Common myeloid progenitor, CD34-positive (primary cell): ENCODE results near the gene MRPS21.

Experiments used
- CTCF ChIA-PET: fragments of 350-600 bp; sonication (Branson Sonifier 250); formaldehyde crosslinking; loops from one replicate; lab custom pipeline; 2021; ENCODE audit warnings: antibody characterized with exemption; lab: Charles Lee
- POLR2A ChIA-PET: fragments of 350-600 bp; sonication (Branson Sonifier 250); formaldehyde crosslinking; loops from one replicate; lab custom pipeline; 2021; ENCODE audit warnings: antibody characterized with exemption; lab: Charles Lee
- DNase-seq, 3 donors: peaks; one replicate each; pipeline versions ENCODE4 v3.0.0 to v3.0.0-alpha.2; 2013
- H3K27ac ChIP-seq, 2 experiments: 1 replicate in 1 of 2; 2 replicates in 1 of 2; pipeline ENCODE4 v1.7.0; 2013; ENCODE audit warnings: inconsistent platforms in 2 of 2, low read length in 2 of 2, mild to moderate bottlenecking in 2 of 2, low read depth in 1 of 2, moderate library complexity in 1 of 2; ENCODE audit not compliant: severe bottlenecking in 2 of 2, insufficient read depth in 1 of 2, poor library complexity in 1 of 2
- H3K27me3 ChIP-seq, 5 experiments: replicated peaks in 2 of 5; 1 replicate in 3 of 5; 2 replicates in 2 of 5; pipeline versions ENCODE4 v1.6.1 to v1.7.0; 2013; ENCODE audit warnings: low read length in 4 of 5, mild to moderate bottlenecking in 2 of 5, moderate library complexity in 2 of 5, inconsistent platforms in 1 of 5; ENCODE audit not compliant: insufficient read depth in 5 of 5, control insufficient read depth in 4 of 5
- H3K36me3 ChIP-seq, 4 experiments: 1 replicate in 2 of 4; 2 replicates in 2 of 4; pipeline versions ENCODE4 v1.6.1 to v1.7.0; 2013; ENCODE audit warnings: low read length in 3 of 4, control low read depth in 1 of 4, mild to moderate bottlenecking in 1 of 4; ENCODE audit not compliant: control insufficient read depth in 4 of 4, insufficient read depth in 4 of 4
- H3K4me1 ChIP-seq, 4 experiments: 1 replicate in 3 of 4; 2 replicates in 1 of 4; pipeline versions ENCODE4 v1.6.1 to v1.7.1; 2013; ENCODE audit warnings: low read length in 3 of 4, mild to moderate bottlenecking in 3 of 4, control low read depth in 1 of 4, inconsistent platforms in 1 of 4, moderate library complexity in 1 of 4; ENCODE audit not compliant: control insufficient read depth in 4 of 4, insufficient read depth in 4 of 4; ENCODE audit errors: control extremely low read depth in 1 of 4
- H3K4me3 ChIP-seq, 7 experiments: 1 replicate in 4 of 7; 2 replicates in 3 of 7; pipeline versions ENCODE4 v1.5.1 to v1.7.0; 2013; ENCODE audit warnings: mild to moderate bottlenecking in 7 of 7, low read length in 6 of 7, moderate library complexity in 6 of 7, inconsistent platforms in 2 of 7, low read depth in 2 of 7, control low read depth in 1 of 7; ENCODE audit not compliant: insufficient read depth in 4 of 7, control insufficient read depth in 1 of 7; ENCODE audit errors: extremely low read depth in 1 of 7
- H3K9me3 ChIP-seq, 5 experiments: 1 replicate in 4 of 5; 2 replicates in 1 of 5; pipeline versions ENCODE4 v1.6.1 to v1.7.1; 2013; ENCODE audit warnings: low read length in 4 of 5, mild to moderate bottlenecking in 2 of 5, inconsistent platforms in 1 of 5, low read depth in 1 of 5, moderate library complexity in 1 of 5; ENCODE audit not compliant: control insufficient read depth in 4 of 5, insufficient read depth in 2 of 5; ENCODE audit errors: control extremely low read depth in 1 of 5
- WGBS: methylation state at CpG from one replicate; pipeline ENCODE4 v1.1.5; 2013; ENCODE audit not compliant: insufficient coverage; 5-methylcytosine and 5-hydroxymethylcytosine counted together

The MRPS21 gene

DNA sequence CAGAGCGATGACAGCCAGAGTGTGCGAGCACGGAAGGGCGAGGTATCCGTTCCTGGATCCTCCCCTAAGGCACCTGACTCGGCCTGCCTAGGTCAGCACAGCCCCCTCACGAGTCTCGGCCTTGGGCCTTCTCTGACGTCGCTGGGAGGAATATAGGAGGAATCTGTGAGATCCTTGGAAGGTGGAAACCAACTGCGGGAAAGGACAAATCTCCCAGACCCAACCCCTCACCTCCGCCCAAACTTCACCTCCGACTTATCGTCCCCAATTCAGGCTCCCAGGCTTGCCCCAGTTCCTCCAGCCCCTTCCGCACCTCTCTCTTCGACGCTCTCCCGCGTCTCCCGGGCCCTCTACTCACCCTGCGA is 25.3 kb upstream of the MRPS21 start:
- H3K27ac ChIP-seq = peak overlapping the region; percentile 86 to 94
- no peaks in the 10 kb centered on the region for H3K9me3 ChIP-seq
- DNase-seq = peak in 2 of 3 donors; percentile 27 to 46
- ChIA-PET CTCF (interaction anchor here (1.7 to 16.4 kb wide), 2 partner anchors 11 to 13 kb away, joined by 7 to 246 read pairs; partner anchors contain the start of genes CA14 and CIART), POLR2A (interaction anchor here (1.0 to 1.6 kb wide), 2 partner anchors 11 to 33 kb away, joined by 3 read pairs; partner anchors contain the start of gene ANP32E)
- peak overlapping the region; percentile 84 to 96 (median 89) for H3K4me3 ChIP-seq
- peaks cover 4 to 32% (median 30%) of the 10 kb centered on the region in 4 experiments for H3K36me3 ChIP-seq
- H3K27me3 ChIP-seq = no peaks in the 10 kb centered on the region
- H3K4me1 ChIP-seq = peaks cover 6 to 30% (median 15%) of the 10 kb centered on the region in 4 experiments
- WGBS = 1% methylated on average over 16 of the region's 21 CpGs

DNA sequence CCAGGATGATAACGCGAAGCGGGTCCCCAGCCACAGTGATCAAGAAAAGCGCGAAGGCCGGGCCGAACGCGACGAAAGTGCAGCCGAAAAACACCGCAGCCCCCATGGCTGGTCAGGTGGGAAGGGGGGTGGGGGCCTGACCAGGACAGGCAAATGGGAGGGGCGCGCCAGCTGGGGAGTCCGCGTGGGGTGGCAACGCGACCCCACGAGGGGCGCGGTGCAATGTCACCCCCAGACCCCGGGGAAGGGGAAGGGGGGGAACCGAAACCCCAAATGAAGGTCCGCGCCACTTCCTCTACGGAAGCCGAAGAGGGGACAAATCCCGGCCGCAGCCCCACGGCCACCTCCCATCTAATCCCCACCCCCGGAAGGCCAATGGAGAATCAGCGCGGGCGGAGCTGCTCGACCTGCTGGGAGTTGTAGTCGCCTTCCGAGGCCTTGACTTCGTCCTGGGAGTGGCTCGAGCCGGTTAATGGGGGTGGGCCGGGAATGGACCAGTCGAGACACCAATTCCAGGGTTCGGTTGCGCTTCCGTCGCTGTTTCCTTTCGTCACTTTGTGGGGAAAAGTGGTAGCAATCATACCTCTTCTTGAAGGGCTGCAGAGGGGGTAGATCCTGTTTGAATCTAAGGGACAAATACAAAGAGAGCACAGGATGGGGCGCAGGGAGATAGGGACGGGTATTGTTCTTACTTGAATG is 24.8 kb upstream of the MRPS21 start, which contains the start of gene APH1A:
Gene APH1A, minus strand, starts transcription at position 312 of the 699 bp plus-strand sequence. Its CDS starts 206 bp downstream, at position 106.
- DNase-seq = peak; percentile 95 to 97 (median 97)
- Histone ChIP-seq H3K36me3 (peaks cover 4 to 32% (median 30%) of the 10 kb centered on the region in 4 experiments), H3K27me3 (no peaks in the 10 kb centered on the region), H3K4me3 (peak within 1 kb of the TSS; percentile 84 to 96 (median 89)), H3K4me1 (peaks cover 6 to 30% (median 15%) of the 10 kb centered on the region in 4 experiments), H3K9me3 (no peaks in the 10 kb centered on the region), H3K27ac (peak within 1 kb of the TSS; percentile 86 to 94)
- ChIA-PET POLR2A (interaction anchor here (0.5 to 1.6 kb wide), 5 partner anchors 10 to 247 kb away, joined by 3 to 5 read pairs (median 3); partner anchors contain the start of genes ANP32E and PRPF3), CTCF (interaction anchor here (0.9 to 16.4 kb wide), 4 partner anchors 10 to 190 kb away, joined by 3 to 246 read pairs (median 6); partner anchors contain the start of genes CA14 and CIART)
- 0% methylated on average over 30 of the region's 49 CpGs for WGBS

DNA sequence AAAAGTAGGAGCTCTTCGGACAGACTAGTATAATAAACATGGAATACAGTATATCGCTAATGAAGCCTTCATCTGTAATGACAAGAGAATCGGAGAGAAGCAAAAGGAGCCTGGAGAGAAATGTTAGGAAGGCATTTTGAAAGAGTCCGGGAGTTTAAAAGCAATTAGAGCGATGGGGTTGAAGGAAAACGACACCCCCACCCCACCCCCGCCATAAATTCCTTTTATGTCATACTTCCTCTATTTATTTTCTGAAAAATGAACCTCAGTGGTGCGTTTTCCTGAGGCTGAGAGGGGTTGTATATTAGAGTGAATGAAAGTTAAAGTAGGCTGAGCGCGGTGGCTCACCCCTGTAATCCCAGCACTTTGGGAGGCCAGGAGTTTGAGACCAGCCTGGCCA is 24.2 kb upstream of the MRPS21 start:
- peak in 1 of 3 donors; percentile 51 for DNase-seq
- WGBS = no CpG with 5 or more reads among the region's 10 CpGs
- peaks cover 4 to 30% (median 28%) of the 10 kb centered on the region in 4 experiments for H3K36me3 ChIP-seq
- H3K27me3 ChIP-seq = no peaks in the 10 kb centered on the region
- ChIA-PET POLR2A (interaction anchor here (0.5 to 1.6 kb wide), 4 partner anchors 10 to 104 kb away, joined by 3 to 4 read pairs (median 3); partner anchors contain the start of genes ANP32E and PRPF3), CTCF (interaction anchor here (0.9 to 16.4 kb wide), 5 partner anchors 9 to 189 kb away, joined by 3 to 246 read pairs (median 5); partner anchors contain the start of genes CA14 and CIART)
- peak overlapping the region; percentile 86 to 94 for H3K27ac ChIP-seq
- peak overlapping the region in 6 of 7 experiments; percentile 84 to 96 (median 89) for H3K4me3 ChIP-seq
- H3K4me1 ChIP-seq = peaks cover 6 to 30% (median 15%) of the 10 kb centered on the region in 4 experiments
- H3K9me3 ChIP-seq = no peaks in the 10 kb centered on the region

DNA sequence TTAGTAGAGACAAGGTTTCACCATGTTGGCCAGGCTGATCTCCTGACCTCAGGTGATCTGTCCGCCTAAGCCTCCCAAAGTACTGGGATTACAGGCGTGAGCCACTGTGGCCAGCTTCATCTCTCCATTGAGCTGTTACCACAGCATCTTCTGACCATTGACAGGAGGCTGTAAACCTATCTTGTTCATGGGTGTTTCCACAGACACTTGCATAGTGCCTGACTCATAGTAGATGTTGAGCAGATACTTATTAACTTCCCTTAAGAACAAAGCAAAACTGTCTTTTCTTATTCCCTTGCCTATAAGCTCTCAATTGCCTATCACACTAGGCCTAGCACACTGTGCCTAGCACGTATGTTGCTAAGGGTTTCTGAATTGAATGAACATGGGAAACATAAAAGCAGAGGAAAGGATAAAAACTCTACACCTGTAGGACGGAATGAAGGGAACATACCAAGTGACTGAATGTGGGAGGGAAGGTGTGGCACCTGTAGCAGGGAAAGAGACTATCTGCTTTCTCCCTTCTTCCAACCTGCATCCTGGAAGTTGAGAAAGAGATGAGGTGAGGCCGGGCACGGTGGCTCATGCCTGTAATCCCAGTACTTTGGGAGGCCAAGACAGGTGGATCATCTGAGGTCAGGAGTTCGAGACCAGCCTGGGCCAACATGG is 22.2 kb upstream of the MRPS21 start:
- CTCF ChIA-PET = interaction anchor here (2.0 to 16.4 kb wide), 3 partner anchors 10 to 15 kb away, joined by 9 to 246 read pairs (median 10); partner anchors contain the start of gene CA14
- Histone ChIP-seq H3K36me3 (peaks cover 4 to 11% (median 9%) of the 10 kb centered on the region in 4 experiments), H3K27ac (no peak overlapping the region), H3K9me3 (no peaks in the 10 kb centered on the region), H3K4me3 (no peak overlapping the region), H3K27me3 (no peaks in the 10 kb centered on the region), H3K4me1 (peaks cover 6 to 30% (median 15%) of the 10 kb centered on the region in 4 experiments)
- no peak for DNase-seq
- WGBS = 98% methylated on average over 6 of the region's 7 CpGs
- POLR2A ChIA-PET = no interaction called here

DNA sequence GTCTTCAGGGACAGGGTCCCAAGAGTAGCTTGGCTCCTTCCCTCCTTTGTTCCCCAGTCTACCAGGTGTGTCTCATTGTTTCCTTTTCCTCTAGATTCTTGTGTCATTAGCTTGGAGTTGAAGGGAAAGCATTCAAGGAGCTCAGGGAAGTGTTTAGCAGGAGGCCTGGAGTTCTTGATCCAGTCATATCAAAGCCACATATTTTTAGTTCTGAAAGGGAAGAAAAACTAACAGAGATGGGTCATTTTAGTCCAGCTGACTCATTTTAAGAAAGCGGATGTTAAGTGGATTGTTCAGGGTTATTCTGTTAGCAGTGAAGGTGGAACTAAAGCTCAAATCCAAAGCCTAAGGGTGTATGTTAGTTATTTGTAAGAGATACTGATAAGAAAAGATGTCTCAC is 20.4 kb upstream of the MRPS21 start:
- Histone ChIP-seq H3K27me3 (no peaks in the 10 kb centered on the region), H3K9me3 (no peaks in the 10 kb centered on the region), H3K36me3 (no peaks in the 10 kb centered on the region), H3K27ac (no peak overlapping the region), H3K4me3 (no peak overlapping the region), H3K4me1 (peaks cover 3 to 17% (median 6%) of the 10 kb centered on the region in 4 experiments)
- POLR2A ChIA-PET = interaction anchor here (1.0 kb wide), 1 partner anchor 8 kb away, joined by 3 read pairs; no protein-coding TSS in a partner anchor
- CTCF ChIA-PET = interaction anchor here (1.0 to 16.4 kb wide), 4 partner anchors 8 to 70 kb away, joined by 3 to 246 read pairs (median 10); partner anchors contain the start of gene CA14
- DNase-seq = no peak
- WGBS = 100% methylated on average over 1 of the region's 1 CpG

DNA sequence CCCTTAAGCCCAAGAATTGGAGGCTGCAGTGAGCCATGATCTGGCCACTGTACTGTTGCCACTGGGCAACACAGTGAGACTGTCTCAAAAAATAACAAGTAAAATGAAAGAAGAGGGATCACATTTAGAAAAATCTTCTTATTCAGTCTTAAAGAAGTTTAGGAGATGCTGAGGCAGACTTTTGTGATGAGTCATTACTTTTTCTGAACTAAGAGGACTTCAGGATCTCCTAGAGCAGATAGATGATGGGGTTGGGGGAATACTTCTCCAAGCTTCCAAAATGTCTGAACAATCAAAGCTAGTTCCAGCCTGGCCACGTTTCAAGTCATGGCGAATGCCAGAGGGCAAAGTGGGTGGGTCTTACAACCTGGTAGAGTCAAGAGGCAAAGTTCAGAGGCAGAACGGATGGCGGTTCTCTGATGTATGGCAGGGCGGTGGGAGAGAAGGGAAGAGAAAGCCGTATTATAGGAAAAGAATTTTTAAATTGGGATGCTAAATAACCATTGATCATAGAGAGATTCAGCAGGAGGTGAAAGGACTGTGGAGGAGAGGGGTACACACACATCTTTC is 13.4 kb upstream of the MRPS21 start:
- ChIA-PET POLR2A (no interaction called here), CTCF (interaction anchor here (0.9 to 16.4 kb wide), 5 partner anchors 11 to 23 kb away, joined by 3 to 246 read pairs (median 3); partner anchors contain the start of gene CA14)
- H3K9me3 ChIP-seq = no peaks in the 10 kb centered on the region
- H3K4me1 ChIP-seq = peaks cover 6 to 18% (median 14%) of the 10 kb centered on the region in 4 experiments
- WGBS = 95% methylated on average over 6 of the region's 6 CpGs
- peaks cover 0 to 16% (median 8%) of the 10 kb centered on the region in 5 experiments for H3K27me3 ChIP-seq
- H3K4me3 ChIP-seq = no peak overlapping the region
- no peak overlapping the region for H3K27ac ChIP-seq
- no peak for DNase-seq
- no peaks in the 10 kb centered on the region for H3K36me3 ChIP-seq
